HG03442 (cell line): ENCODE results near the gene EPB41.

Experiments
- ATAC-seq: cut with Tn5 transposase; IDR thresholded peaks from one replicate; pipeline ENCODE4 v1.9.1; 2021; ENCODE audit warnings: mild to moderate bottlenecking, moderate library complexity; ENCODE audit not compliant: unreplicated experiment

EPB41 gene

DNA sequence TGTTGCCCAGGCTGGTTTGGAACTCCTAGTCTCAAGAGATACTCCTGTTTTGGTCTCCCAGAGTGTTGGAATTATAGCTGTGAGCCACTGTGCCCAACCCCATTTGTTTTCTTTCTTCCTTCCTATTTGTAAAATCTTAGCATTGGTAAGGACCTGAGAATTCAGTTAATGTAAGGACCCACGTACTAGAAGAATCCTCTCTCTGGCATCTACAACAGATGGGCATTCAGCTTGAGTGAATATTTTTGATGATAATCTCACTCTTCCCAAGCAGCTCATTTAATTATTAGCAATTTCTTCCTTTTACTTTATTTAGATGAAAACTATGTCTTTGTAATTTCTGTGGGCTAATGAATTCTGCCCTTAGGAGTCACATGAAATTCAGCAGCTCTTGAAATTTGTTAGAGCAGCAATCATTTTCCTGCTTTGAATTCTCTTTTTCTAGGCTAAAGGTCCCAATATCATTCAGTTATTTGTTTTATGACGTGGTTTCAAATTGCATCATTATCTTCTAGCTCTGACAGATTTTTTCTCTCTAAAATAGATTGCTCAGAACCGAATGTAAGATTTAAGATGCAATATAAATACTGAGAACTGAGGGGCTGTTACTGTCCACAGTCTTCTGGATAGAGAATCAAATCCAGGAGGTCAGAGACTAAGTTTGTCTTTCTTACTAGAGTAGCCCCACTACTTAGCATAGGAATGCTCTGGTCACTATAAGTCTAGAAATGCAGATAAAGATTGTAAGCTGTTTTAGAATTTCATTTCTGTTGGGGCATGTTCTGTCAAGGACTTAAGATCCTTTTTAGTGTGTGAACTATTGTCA, 59.4 kb downstream of the EPB41 start:
- no peak for ATAC-seq

DNA sequence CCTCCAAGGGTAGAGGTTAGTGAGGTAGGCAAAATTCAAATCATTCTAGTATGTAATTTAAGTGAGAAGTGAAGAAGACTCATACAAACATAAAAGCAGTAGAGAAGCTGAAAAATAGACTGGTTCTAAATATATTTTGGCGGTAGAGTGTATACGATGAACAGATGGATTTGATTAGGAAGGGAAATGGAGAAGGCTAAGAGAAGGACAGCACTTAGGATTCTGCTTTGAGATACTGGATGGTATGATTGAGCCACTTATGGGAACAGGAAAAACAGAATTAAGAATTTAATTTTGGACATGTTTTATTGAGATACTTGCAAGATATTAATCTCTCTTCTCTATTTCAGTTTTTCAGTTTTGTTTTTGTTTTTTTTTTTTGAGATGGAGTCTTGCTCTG, 60.1 kb downstream of the EPB41 start:
- ATAC-seq: no peak

DNA sequence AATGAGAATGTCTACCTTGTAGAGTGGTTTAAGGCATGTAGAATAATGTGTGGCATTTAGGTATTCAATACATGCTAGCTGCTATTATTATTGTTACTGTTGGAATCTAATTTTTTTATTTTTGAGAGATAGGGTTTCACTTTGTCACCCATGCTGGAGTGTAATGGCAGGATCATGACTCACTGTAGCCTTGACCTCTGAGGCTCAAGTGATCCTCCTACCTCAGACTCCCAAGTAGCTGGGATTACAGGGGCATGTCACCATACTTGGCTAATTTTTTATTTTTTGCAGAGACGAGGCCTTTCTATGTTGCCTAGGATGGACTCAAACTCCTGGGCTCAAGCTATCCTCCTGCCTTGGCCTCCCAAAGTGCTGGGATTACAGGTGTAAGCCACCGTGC, 61.9 kb downstream of the EPB41 start:
- ATAC-seq: no peak

DNA sequence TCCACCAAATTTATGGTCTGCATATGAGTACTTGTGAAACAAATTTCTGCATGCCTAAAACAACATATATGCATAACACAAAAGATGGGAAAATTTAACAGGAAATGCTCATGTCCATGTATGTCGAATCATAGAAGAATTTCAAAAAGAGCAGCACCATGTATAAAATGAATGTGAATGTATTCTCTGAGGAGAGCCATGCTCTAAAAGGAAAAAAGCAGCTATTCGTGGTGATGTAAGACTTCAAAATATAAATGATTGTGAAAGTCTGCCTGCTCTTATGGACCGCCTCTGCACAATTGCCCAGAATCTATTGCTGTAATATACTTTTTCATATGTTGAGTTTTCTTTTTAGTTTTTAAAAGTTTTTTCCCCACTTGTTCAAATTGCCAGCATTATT, 66.8 kb downstream of the EPB41 start:
- no peak for ATAC-seq

DNA sequence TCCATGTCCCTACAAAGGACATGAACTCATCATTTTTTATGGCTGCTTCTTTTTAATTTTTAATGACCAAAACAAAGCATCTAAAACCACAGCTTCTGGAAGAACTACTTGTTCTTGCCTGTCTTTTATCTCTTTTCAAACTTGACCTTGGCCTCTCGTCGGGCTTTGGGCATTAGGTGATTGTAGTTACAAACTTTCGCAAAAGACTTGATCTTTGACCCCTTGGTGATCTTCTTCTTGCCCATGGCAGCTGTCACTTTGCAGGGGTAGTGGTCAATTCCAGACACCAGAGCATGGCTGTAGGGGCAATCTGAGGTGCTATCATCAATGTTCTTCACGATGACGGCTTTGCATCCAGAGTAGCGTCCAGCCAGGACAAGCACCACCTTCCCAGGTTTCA, 67.8 kb downstream of the EPB41 start:
- ATAC-seq: no peak

DNA sequence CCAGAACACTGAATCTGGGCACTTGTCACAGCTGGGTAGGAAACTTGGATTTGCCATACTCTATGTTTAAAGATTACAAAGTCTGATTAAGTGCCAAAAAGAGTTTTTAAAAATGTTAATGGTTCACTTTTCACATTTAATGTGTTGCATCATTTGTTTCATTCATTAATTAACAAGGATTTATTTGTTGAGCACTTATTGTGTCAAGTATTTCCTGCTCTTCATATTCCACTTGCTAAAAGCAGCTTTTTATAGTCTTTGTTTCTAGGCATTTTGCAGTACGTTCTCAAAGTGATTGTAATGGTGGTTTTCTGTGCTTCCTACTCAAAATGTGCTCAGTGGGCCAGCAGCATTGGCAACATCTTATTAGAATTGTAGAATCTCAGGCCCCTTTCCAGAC, 68.7 kb downstream of the EPB41 start:
- ATAC-seq: no peak

DNA sequence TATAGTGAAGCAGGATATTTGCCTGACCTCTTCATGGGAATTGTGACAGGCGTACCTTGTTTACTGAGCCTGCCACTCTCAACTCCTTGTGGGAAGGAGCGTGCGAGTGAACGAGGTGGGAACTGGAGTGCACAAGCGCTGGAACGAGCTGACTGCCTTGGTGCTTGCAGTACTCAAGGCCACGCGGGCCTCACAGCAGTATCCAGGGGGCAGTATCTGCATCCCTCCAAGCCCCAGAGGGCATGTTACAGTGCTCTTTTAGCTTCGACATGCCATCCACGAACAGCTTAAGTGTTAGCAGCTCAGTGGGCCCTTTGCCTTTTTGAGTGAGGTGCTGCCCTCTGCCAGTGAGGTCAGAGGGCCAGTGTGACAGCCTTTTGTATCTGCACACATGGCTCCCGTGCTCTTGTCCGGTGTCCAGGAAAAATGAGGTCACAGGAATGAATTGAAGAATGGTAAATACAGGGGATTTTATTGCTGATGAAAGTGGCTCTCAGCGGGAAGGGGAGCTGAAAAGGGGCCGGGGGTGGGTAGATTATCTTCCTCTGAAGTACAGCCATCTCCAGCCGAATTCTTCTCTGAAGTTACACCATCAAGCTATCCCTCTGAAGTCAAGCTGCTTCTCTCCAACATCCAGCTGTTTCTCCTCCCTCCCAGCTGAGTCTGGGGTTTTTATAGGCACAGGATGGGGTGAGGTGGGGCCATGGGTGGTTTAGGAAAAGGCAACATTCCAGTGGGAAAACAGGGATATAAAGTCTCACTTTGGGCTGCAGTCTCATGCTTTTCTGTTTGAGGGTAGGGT, 69.3 kb downstream of the EPB41 start:
- no peak for ATAC-seq

DNA sequence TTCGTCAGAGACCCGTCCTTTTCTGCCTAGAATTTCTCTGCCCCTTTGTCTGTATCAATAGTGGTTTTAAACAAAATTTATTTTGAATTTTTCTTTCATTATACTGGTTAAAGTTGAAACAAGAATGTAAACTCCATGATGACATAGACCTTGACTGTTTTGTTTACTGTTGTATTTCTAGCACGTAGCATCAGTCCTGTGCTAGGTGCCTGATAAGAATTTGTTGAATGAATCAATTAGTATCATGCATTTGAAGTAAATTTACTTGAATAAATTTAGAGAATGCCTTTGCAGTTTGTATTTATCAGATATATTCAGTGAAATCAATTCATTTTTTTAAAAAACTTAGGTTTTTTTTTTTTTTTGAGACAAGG, 69.9 kb downstream of the EPB41 start:
- no peak for ATAC-seq

DNA sequence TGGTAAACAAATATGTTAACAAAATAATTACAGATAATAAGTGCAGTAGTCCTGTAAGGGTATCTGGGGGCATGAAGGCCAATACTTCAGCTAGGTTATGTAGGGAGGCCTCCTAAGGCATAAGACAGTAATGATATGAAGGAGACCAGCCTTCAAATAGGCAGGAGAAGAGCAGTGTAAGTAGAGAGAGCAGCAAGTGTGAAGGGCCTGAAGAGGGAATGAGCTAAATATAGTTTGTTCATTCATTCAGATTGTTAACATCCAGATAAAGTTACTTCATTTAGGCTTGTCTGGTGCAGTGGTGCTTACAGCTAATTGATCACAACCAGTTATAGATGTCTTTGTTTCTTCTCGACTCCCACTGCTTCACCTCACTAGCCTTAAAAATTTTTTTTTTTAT, 71.1 kb downstream of the EPB41 start:
- ATAC-seq: no peak

DNA sequence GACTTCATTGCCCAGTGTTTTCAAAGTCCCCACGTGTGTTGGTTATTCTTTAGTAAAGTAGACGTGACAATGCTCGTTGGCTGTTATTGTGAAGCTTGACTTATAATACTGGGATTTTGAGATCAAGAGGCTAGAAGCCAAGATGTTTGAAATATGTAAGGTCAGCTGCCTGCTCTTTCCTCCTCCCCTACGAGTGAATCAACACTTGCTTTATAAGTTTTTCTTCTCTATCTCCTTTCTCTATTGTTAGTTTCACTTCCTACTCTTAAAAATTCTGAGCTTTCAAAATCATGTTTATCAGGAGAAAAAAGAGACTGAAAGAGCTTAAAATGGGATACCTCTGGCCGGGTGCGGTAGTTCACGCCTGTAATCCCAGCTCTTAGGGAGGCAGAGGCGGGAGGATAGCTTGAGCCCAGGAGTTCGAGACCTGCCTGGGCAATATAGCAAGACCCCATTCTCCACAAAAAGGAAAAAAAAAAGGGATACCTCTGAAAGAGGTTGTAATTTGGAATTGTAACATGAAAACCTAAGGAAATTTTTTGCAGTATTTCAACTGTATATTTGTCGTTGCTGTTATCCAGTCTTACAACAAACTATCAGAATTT, 72.0 kb downstream of the EPB41 start:
- no peak for ATAC-seq

DNA sequence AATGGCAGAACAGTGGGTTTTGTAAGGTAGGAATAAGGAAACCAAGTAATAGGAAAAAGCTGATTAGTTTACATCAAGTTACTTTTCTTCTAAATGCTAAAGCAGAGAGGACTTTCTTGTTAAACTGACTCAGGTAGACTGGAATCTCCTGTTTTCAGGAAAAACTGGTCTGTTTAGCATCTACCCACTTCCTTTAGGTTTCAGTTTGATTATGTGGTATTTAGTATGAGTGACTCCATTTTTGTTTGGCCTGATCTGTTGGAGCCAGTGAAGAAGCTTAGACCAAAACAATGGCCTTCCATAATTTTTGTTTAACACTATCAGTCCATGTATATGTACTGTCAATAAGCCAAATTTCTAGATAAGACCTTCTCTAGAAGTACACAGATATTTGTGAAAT, 88.4 kb downstream of the EPB41 start:
- no peak for ATAC-seq

DNA sequence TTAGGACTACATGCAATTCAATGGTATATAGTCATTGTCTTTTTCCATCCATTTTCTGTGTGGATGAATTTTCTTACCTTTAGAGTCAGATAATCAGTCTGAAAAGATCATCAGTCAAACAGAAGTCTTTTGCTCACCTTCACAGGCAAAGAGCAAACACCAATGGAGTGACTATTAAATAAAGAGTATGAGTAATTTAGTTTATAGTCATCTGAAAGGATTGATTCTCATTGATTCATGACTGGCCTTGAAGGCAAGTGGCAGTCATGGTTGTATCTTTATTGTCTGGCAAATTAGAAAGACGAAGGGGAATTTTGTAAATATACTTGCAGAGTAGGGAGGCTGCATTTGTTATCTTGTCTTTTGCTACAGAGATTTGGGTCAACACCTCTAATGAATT, 89.9 kb downstream of the EPB41 start:
- no peak for ATAC-seq

DNA sequence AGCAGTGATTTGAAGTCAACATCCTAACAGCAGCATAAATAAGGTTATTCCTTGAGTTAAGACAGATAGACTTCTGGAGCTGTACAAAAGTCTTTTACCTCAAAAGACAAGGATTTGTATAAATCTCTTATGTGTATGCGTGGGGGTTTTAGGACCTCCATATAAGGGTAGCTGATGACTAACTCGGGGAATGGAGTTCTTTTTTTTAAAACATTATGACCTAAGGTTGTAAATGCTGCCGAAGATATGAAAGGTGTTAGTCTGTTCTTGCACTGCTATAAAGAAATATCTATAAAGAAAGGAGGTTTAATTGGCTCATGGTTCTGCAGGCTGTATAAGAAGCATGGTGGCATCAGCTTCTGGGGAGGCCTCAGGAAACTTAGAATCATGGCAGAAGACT, 90.4 kb downstream of the EPB41 start:
- no peak for ATAC-seq

DNA sequence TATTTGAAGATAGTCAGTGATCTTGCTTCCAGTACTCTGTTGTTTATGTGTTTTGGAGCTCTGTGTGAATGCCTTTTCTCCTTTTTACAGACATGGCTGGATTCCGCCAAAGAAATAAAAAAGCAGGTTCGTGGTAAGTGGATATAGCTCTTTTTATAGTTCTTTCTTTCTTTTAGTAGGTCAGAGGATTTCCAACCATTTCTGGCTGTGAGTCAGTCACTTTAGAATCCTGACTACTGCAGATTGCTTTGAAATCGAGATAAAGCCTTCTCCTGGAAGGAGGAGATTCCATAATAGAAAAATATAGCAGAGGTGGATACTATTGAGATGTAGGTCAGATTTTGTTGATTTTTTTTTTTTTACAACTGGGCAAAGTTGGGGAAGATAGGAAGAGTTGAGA, 97.4 kb downstream of the EPB41 start:
- no peak for ATAC-seq

DNA sequence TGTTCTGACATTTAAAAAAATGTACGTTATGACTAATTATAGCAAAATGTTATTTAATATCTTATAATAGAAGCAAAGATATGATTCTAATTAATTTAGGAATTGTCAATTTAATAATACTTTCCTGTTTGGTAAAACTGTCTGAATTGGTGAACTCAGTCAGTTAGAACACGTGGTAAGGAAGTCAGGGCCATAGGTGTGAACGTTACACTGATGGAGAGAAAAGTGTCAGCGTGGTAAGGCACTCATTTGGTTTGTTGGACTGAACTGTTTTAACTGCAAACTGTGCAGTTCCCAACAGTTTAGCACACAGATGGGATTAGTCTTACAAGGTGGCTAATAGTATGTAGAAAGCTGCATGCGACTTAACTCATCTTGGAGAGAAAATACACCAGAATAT, 102.9 kb downstream of the EPB41 start:
- ATAC-seq: no peak

DNA sequence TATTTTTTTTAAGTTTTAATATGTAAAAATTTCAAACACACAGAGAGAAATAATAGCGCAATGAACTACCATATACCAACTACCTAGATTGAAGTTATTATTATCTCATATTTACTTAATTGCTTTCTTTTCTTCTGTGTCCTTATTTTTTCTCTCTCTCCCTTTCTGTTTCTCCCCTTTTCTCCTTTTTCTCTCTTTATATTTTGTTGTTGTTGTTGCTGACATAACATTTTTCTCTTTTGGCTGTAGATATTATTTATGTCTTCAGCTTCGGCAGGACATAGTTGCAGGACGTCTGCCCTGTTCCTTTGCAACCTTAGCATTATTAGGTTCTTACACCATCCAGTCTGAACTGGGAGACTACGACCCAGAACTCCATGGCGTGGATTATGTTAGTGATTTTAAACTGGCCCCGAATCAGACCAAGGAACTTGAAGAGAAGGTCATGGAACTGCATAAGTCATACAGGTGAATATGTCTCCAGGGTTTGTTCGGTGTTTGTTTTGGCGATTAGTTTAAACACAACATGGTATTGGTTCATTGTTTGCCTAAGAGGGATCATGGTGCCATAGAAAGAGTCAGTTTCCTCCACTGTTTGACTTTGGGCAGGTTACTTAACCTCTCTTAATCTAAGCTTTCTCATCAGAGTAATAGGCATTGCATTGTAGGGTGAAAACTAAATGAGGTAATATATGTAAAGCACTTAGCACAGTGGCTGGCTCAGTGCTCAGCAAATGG, 103.8 kb downstream of the EPB41 start:
- no peak for ATAC-seq

DNA sequence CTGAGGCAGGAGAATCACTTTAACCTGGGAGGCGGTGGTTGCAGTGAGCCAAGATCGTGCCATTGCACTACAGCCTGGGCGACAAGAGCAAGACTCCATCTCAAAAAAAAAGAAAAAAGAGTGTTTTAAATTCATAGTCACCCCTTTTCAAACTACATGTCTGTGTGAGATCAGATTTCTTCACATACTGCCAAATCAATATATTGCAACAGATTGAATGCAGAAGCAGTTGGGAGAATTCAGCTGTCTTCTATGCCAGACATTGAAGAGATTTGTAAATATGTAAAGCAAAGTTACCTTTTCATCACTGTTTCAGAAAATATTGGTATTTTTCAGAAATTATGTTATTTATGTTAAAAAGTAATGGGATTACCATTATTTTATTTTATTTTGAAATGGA, 108.3 kb downstream of the EPB41 start:
- no peak for ATAC-seq

DNA sequence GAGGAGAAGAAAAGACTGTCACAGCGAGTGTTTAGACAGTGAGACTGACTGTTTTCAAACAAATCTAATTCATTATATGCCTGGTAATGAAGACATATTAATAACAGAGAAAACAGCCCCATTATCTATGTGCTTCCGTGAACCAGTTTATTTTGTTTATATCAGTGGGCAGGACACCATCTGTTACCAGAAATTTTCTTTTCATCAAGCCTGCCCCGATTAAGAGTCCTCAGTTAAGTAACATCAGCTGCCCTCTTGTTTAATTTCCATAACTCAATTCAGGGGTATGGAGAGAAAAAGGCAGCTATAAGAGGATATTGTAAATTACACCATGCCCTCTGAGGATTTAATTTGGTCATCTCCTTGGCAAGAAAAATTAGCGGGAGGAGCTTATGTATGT, 115.3 kb downstream of the EPB41 start:
- no peak for ATAC-seq

DNA sequence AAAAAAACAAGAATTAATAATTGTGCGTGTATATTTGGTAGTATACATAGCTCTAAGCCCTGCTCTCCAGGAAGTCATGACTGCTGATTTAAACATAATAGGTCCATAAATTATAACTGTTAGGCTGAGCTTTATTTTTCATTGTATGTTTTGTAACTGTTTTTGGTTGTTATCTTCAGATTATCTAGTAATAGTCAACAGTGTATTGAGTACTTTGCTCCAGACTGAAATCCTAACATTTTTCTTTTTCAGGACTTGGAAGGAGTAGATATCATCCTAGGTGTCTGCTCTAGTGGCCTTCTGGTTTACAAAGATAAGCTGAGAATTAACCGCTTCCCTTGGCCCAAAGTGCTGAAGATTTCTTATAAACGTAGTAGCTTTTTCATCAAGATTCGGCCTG, 118.5 kb downstream of the EPB41 start:
- no peak for ATAC-seq

DNA sequence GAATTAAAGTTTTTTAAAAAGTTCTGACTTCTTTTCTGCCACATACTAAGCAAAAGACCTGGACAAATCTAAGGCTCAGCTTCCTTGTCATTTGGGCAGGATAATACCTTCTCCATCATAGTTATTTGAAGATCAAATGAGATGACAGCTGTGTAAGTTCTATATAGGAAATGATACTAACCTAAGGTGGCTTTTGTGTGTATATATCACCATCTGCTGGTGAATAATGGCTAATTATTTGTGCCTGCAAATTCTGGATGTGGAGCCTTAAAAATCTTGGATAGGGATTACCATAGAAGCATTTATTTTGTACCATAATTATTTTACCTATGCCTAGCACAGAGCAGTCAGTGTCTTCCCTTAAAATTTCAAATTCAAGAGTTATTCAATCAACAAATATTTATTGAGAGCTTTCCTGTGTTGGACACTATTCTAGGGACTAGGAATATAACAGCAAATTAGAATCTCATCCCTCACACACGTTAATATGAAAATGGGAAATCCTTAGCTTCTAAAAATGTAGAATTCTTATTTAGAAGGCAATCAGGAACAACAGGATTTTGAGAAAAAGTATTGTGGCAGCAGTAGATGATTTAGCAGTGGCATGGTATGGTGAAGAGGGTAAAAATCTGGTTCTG, 119.6 kb downstream of the EPB41 start:
- ATAC-seq: no peak
